IMR-90 (cell line): Measurements from ENCODE around the gene MMEL1. TPM values are rescaled to one million over a fixed set of nuclear protein-coding genes. Genes with fewer than 3 reads are reported as not detected.

ENCODE experiments used
- ATAC-seq: fragments of 200-7000 bp; cut with Tn5 transposase; 2 replicates; pipeline ENCODE4 v1.9.1; 2020; ENCODE audit warnings: low read depth, mild to moderate bottlenecking, moderate library complexity
- BruUV-seq: library from RNA; stranded (reverse); fragments of 400-500 nt; replicated peaks from 2 replicates; lab custom pipeline; 2021; lab: Mats Ljungman, UMichigan
- CTCF ChIA-PET: fragments of 300-600 bp; formaldehyde crosslinking; extraction: SDS; loops from one replicate; lab custom pipeline; 2021; ENCODE audit warnings: antibody characterized with exemption; lab: Yijun Ruan, JAX
- POLR2A ChIA-PET: fragments of 300-600 bp; sonication (Branson Sonifier 250); formaldehyde crosslinking; loops from one replicate; lab custom pipeline; 2022; ENCODE audit warnings: antibody characterized with exemption; ENCODE audit not compliant: unreplicated experiment; lab: Charles Lee
- DNase-seq: peaks from one replicate; pipeline ENCODE4 v3.0.0; 2013
- H2AFZ ChIP-seq: replicated peaks from 2 replicates; pipeline ENCODE3; 2013; ENCODE audit warnings: low read length, mild to moderate bottlenecking; ENCODE audit not compliant: poor library complexity
- H2AK5ac ChIP-seq: 2 replicates; pipeline ENCODE4 v1.6.1; 2013; ENCODE audit warnings: low read depth, low read length, inconsistent platforms
- H2AK9ac ChIP-seq: replicated peaks from 2 replicates; pipeline ENCODE3; 2013; ENCODE audit warnings: mild to moderate bottlenecking, low read depth, low read length, moderate library complexity; ENCODE audit not compliant: poor library complexity
- H2BK120ac ChIP-seq: 2 replicates; pipeline ENCODE4 v1.6.1; 2013; ENCODE audit warnings: low read depth, low read length, inconsistent platforms
- H2BK15ac ChIP-seq: 3 replicates; pipeline ENCODE4 v1.6.1; 2013; ENCODE audit warnings: low read depth, low read length, inconsistent platforms
- H2BK20ac ChIP-seq: 2 replicates; pipeline ENCODE4 v1.6.1; 2013; ENCODE audit warnings: low read depth, mild to moderate bottlenecking, inconsistent platforms, low read length, moderate library complexity
- H2BK5ac ChIP-seq: 2 replicates; pipeline ENCODE4 v1.6.1; 2013; ENCODE audit warnings: mild to moderate bottlenecking, low read depth, low read length, inconsistent platforms; ENCODE audit not compliant: poor library complexity, severe bottlenecking
- H3K14ac ChIP-seq: replicated peaks from 2 replicates; pipeline ENCODE4 v1.6.1; 2013; ENCODE audit warnings: low read depth, low read length, inconsistent platforms
- H3K18ac ChIP-seq: 2 replicates; pipeline ENCODE4 v1.6.1; 2013; ENCODE audit warnings: low read depth, low read length, control low read depth
- H3K23ac ChIP-seq: 2 replicates; pipeline ENCODE4 v1.6.1; 2013; ENCODE audit warnings: low read depth, low read length, inconsistent platforms
- H3K27ac ChIP-seq: 2 replicates; pipeline ENCODE4 v1.5.1; 2013; ENCODE audit warnings: mild to moderate bottlenecking, control low read depth, low read length; ENCODE audit not compliant: insufficient read depth
- H3K27me3 ChIP-seq: 2 replicates; pipeline ENCODE4 v1.6.1; 2013; ENCODE audit warnings: low read length; ENCODE audit not compliant: control insufficient read depth, insufficient read depth
- H3K36me3 ChIP-seq: 2 replicates; pipeline ENCODE4 v1.6.1; 2013; ENCODE audit warnings: low read length, mixed read lengths; ENCODE audit not compliant: control insufficient read depth, insufficient read depth
- H3K4ac ChIP-seq: 2 replicates; pipeline ENCODE4 v1.6.1; 2013; ENCODE audit warnings: low read depth, low read length, inconsistent platforms
- H3K4me1 ChIP-seq: 2 replicates; pipeline ENCODE4 v1.6.1; 2013; ENCODE audit warnings: low read length, mixed read lengths; ENCODE audit not compliant: control insufficient read depth, insufficient read depth
- H3K4me2 ChIP-seq: 2 replicates; pipeline ENCODE4 v1.6.1; 2013; ENCODE audit warnings: low read depth, mild to moderate bottlenecking, control low read depth, low read length, moderate library complexity
- H3K4me3 ChIP-seq: 2 replicates; pipeline ENCODE4 v1.5.1; 2013; ENCODE audit warnings: low read depth, mild to moderate bottlenecking, control low read depth, low read length, moderate library complexity; ENCODE audit not compliant: insufficient read depth
- H3K56ac ChIP-seq: 2 replicates; pipeline ENCODE4 v1.6.1; 2013; ENCODE audit warnings: low read length, inconsistent platforms; ENCODE audit not compliant: insufficient read depth; ENCODE audit errors: extremely low read depth
- H3K79me1 ChIP-seq, 2 experiments: 2 replicates each; pipeline ENCODE4 v1.6.1; 2013; ENCODE audit warnings: low read length in 2 of 2, inconsistent platforms in 1 of 2, low read depth in 1 of 2
- H3K9ac ChIP-seq: 2 replicates; pipeline ENCODE4 v1.6.1; 2013; ENCODE audit warnings: low read depth, low read length, control low read depth
- H3K9me1 ChIP-seq: 2 replicates; pipeline ENCODE4 v1.6.1; 2013; ENCODE audit warnings: low read length, inconsistent platforms; ENCODE audit not compliant: insufficient read depth
- H3K9me3 ChIP-seq: 2 replicates; pipeline ENCODE4 v1.6.1; 2013; ENCODE audit warnings: low read length; ENCODE audit not compliant: control insufficient read depth, insufficient read depth
- H4K20me1 ChIP-seq: 2 replicates; pipeline ENCODE4 v1.6.1; 2013; ENCODE audit warnings: low read length, inconsistent platforms; ENCODE audit not compliant: insufficient read depth
- H4K5ac ChIP-seq: 2 replicates; pipeline ENCODE4 v1.6.1; 2013; ENCODE audit warnings: mild to moderate bottlenecking, low read depth, low read length, control low read depth
- H4K8ac ChIP-seq, 2 experiments: 2 replicates each; pipeline ENCODE4 v1.6.1; 2013; ENCODE audit warnings: low read depth in 2 of 2, low read length in 2 of 2, control low read depth in 1 of 2, inconsistent platforms in 1 of 2
- H4K91ac ChIP-seq: 2 replicates; pipeline ENCODE4 v1.6.1; 2013; ENCODE audit warnings: low read depth, low read length, inconsistent platforms; ENCODE audit not compliant: insufficient read depth
- BHLHE40 ChIP-seq: fragments of 150-350 bp; IDR thresholded peaks from 2 replicates; pipeline ENCODE4 v1.6.1; 2016; ENCODE audit warnings: mild to moderate bottlenecking, low read depth, low read length
- CEBPB ChIP-seq: IDR thresholded peaks from 2 replicates; pipeline ENCODE4 v1.6.1; 2012; ENCODE audit warnings: low read depth, low read length, improper control_type of control experiment
- CHD1 ChIP-seq: IDR thresholded peaks from 2 replicates; pipeline ENCODE4 v1.6.1; 2012; ENCODE audit warnings: low read depth, low read length, improper control_type of control experiment
- MAFK ChIP-seq: IDR thresholded peaks from 2 replicates; pipeline ENCODE4 v1.6.1; 2012; ENCODE audit warnings: low read depth, low read length, improper control_type of control experiment
- MAZ ChIP-seq: IDR thresholded peaks from 2 replicates; pipeline ENCODE4 v1.6.1; 2012; ENCODE audit warnings: low read depth, mild to moderate bottlenecking, low read length, improper control_type of control experiment, moderate library complexity, borderline replicate concordance
- RAD21 ChIP-seq: IDR thresholded peaks from 2 replicates; pipeline ENCODE4 v1.6.1; 2012; ENCODE audit warnings: low read length, improper control_type of control experiment
- RFX5 ChIP-seq: IDR thresholded peaks from 2 replicates; pipeline ENCODE4 v1.8.0; 2012; ENCODE audit warnings: low read depth, mild to moderate bottlenecking, low read length, moderate library complexity
- WGBS, 2 experiments: methylation state at CpG; one replicate each; pipeline versions ENCODE4 v1.1.5 to v1.1.7; 2013; ENCODE audit warnings: missing lambda C conversion rate in 2 of 2; ENCODE audit not compliant: insufficient read length in 1 of 2; ENCODE audit errors: extremely low coverage in 2 of 2; 5-methylcytosine and 5-hydroxymethylcytosine counted together
- dilution Hi-C: fragments of 300-500 bp; cut with HindIII; formaldehyde crosslinking; loops from one replicate; pipeline ENCODE4 v1.14.3; 2018; ENCODE audit warnings: low sequenced_read_pairs; ENCODE audit not compliant: unreplicated experiment
- in situ Hi-C: fragments of 300-500 bp; cut with MboI; formaldehyde crosslinking; loops from 3 replicates; pipeline ENCODE4 v1.14.3; 2019; ENCODE audit warnings: low sequenced_read_pairs, inconsistent platforms, mixed read lengths
- intact Hi-C: fragments of 100-400 bp; cut with micrococcal nuclease; formaldehyde crosslinking; loops from 2 replicates; pipeline ENCODE4 v1.10.0; 2022
- polyA plus RNA-seq, 3 experiments: library from polyadenylated mRNA; depleted of rRNA; stranded (reverse); fragments of >200 nt; gene quantifications; 2 replicates each; pipeline ENCODE4 v1.2.3, GENCODE V29; 2012; ENCODE audit warnings: low replicate concordance in 1 of 3
- total RNA-seq: library from RNA; depleted of rRNA; stranded (reverse); fragments of >200 nt; gene quantifications from 2 replicates; pipeline ENCODE4 v1.2.3, GENCODE V29; 2012
- TF ChIP-seq, protein P1 (sequence below): fragments of 150-350 bp; IDR thresholded peaks from 2 replicates; pipeline ENCODE4 v1.6.1; 2017; ENCODE audit warnings: mild to moderate bottlenecking, antibody characterized with exemption, low read length, low read depth

Gene MMEL1
- total and polyA plus RNA-seq, 2 of the 4 experiments (the other 2 are of a cell fraction) = under 0.01 to 0.12 TPM

DNA sequence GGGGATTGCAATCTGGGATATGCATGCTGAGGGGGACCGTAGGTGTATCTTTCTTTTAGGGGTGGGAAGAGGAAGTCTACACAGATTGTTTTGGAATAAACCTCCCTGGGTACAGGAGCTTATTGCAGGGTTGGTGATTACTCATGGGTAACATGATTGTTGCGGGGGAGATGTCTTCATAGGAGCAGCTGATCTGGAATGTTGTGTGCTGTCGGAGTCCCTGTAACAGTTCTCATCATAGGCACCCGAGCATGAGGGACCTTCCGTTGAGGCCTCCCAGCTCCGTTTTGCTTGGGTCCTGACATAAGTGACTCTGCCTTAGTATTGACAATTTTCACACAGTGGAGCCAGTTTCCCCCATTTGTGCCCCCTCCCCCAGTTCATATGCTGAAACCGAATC, 50.4 kb downstream of the MMEL1 start:
- no TSS peak for BruUV-seq
- peaks cover 5% of the 10 kb centered on the region for H3K27me3 ChIP-seq
- no peaks in the 10 kb centered on the region; the same call in 1 of the 2 replicates for H4K20me1 ChIP-seq
- dilution Hi-C loops = no loop called here
- H3K4me1 ChIP-seq = peaks cover 10% of the 10 kb centered on the region
- H3K14ac ChIP-seq = no peak overlapping the region
- no peak overlapping the region for H3K18ac ChIP-seq
- no peak overlapping the region for H4K5ac ChIP-seq
- POLR2A ChIA-PET = no interaction called here
- no peaks in the 10 kb centered on the region for H3K9me3 ChIP-seq
- no peak overlapping the region for H2BK15ac ChIP-seq
- H4K8ac ChIP-seq = no peak overlapping the region
- DNase-seq = no peak
- H2BK20ac ChIP-seq = no peak overlapping the region
- H3K9ac ChIP-seq = no peak overlapping the region
- no peak overlapping the region for H2BK5ac ChIP-seq
- H3K9me1 ChIP-seq = peaks cover 5% of the 10 kb centered on the region
- WGBS, 2 experiments = 76% methylated on average over 4 of the region's 7 CpGs; no CpG with 5 or more reads in 1 of the 2 experiments
- H3K4ac ChIP-seq = no peak overlapping the region
- no peak overlapping the region for H2AFZ ChIP-seq
- in situ Hi-C loops = no loop called here
- no peak overlapping the region for H2AK5ac ChIP-seq
- H2AK9ac ChIP-seq = no peak overlapping the region
- no peak overlapping the region for H3K27ac ChIP-seq
- ATAC-seq = no peak
- no peaks in the 10 kb centered on the region for H3K36me3 ChIP-seq
- H3K4me3 ChIP-seq = no peak overlapping the region
- no peak overlapping the region for H3K23ac ChIP-seq
- H3K56ac ChIP-seq = no peak overlapping the region
- no peak overlapping the region for H3K4me2 ChIP-seq
- TF ChIP-seq, protein P1, sequence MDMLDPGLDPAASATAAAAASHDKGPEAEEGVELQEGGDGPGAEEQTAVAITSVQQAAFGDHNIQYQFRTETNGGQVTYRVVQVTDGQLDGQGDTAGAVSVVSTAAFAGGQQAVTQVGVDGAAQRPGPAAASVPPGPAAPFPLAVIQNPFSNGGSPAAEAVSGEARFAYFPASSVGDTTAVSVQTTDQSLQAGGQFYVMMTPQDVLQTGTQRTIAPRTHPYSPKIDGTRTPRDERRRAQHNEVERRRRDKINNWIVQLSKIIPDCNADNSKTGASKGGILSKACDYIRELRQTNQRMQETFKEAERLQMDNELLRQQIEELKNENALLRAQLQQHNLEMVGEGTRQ = no peak
- TF ChIP-seq MAZ (no peak), BHLHE40 (no peak), MAFK (no peak), CEBPB (no peak), RAD21 (no peak), CHD1 (no peak), RFX5 (no peak)
- no peak overlapping the region for H2BK120ac ChIP-seq
- H3K79me1 ChIP-seq = peaks cover 0 to 20% of the 10 kb centered on the region in 2 experiments; a peak in 2 of 4 replicates
- CTCF ChIA-PET = no interaction called here
- intact Hi-C loops = no loop called here
- H4K91ac ChIP-seq = no peak overlapping the region
